HG03103 (cell line): ENCODE results near the gene TSKU.
"Not testable (repeated sequence)": the region's sequence is repeated elsewhere in the genome, so short reads cannot be mapped to it uniquely, and the experiment has no call there.

Experiments
- ATAC-seq: cut with Tn5 transposase; IDR thresholded peaks from one replicate; pipeline ENCODE4 v1.9.1; 2021; ENCODE audit warnings: low read depth; ENCODE audit not compliant: unreplicated experiment

The TSKU gene

DNA sequence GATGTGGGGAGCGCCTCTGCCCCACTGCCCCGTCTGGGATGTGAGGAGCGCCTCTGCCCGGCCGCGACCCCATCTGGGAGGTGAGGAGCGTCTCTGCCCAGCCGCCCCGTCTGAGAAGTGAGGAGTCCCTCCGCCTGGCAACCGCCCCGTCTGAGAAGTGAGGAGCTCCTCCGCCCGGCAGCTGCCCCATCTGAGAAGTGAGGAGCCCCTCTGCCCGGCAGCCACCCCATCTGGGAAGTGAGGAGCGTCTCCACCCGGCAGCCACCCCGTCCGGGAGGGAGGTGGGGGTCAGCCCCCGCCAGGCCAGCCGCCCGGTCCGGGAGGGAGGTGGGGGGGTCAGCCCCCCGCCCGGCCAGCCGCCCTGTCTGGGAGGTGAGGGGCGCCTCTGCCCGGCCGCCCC, 38.2 kb downstream of the TSKU start:
- ATAC-seq, result not testable (repeated sequence)

DNA sequence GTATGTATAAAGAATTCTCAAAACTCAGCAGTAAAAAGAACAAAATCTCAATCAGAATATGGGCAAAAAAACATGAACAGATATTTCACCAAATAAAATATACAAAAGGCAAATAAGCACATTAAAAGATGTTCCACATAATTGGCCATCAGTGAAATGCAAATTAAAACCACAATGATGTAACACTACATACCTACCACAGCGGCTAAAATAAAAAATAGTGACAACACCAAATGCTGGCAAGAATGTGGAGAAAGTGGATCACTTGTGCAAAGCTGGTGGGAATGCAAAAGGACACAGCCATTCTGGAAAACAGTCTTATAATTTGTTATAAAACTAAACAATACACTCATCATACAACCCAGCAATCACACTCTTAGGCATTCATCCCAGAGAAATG, 39.2 kb downstream of the TSKU start:
- ATAC-seq, result no peak

DNA sequence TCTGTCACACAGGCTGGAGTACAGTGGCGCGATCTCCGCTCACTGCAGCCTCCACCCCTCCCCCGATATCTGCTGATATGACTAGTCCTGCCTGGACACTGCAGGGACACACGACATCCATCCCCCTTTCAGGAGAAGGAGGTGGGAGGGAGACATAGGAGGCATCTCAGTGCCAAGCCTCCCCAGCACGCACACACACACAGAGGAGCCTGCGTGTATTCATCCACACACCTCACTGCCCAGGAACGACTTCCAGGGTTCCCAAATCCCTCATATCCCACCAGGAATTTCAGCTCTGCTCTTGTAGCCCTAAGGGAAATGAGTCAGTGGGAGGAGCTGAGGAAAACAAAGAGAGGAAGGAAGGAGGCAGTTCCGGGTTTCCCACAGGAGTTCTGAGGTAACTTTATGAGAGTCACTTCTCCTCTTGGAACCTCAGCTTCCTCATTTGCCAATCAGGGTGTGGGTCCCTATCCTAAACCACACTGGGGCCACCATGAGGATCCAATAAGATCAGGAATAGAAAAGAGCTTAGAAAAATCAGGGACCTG, 40.4 kb downstream of the TSKU start:
- no peak for ATAC-seq

DNA sequence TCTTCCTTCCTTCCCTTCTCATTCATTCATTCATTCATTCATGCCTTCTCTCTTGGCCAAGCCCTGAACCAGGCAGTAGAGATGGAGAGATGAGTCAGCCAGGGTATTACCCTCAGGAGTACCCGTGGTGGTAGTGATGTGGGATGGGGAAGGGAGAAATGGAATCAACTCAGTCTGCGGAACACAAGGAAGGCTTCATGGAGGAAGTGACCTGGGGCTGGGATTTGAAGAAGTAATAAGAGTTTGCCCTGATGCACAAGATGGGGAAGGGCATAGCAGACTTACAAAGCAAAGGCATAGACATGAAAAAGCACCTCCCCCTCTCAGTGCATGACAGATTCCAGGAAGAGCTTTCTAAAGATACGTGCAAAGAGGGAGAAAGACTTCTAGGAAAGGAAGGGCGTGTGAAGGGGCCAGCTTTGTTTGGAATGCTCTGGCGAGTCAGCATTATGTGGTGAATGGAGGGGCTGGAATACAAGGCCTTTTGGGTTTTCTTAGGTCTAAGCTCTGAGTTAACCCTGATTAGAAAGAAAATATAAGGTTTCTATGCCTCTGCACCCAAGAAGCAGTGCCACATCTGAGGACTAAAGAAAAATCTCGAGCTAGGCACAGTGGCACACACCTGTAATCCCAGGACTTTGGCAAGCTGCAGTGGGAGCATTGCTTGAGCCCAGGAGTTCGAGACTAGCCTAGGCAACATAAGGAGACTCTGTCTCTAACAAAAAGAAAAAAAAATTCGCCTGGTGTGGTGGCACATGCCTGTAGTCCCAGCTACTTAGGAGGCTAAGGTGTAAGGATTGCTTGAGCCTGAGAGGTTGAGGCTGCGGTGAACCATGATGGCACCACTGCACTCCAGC, 41.2 kb downstream of the TSKU start:
- no peak for ATAC-seq

DNA sequence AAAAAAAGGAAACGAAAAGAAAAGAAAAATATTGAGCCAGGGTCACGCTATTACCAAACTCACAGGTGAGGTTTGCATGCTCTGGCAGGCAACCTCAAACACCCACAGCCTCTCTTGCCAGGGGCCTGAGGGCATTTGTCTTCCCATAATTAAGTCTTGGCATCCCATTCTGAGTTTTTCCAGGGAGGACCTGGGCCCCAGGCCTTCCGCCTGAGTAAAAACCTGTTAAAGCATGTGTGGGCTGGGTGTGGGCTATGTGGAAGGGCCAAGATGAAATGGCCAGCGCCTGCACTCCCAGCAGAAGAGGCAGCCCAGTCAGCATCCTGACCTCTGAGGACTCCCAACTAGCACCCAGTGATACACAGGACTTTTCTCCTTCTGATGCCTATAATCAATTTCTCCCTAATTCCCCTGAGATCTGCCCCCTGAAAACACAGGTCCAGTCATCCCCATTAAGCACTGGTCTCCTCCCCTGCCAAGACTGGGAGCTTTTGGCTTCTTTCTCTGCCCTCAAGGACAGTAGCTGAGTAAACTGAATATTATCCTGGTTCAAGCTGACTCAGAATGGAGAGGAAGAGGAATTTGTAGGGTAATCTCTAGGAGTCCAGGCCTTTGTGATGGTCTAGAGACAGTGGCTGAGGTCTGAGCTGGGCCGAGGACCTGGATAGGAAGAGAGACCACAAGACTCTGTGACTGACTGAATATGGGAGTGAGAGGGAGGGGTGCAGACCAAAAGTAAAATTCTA, 42.0 kb downstream of the TSKU start:
- no peak for ATAC-seq

DNA sequence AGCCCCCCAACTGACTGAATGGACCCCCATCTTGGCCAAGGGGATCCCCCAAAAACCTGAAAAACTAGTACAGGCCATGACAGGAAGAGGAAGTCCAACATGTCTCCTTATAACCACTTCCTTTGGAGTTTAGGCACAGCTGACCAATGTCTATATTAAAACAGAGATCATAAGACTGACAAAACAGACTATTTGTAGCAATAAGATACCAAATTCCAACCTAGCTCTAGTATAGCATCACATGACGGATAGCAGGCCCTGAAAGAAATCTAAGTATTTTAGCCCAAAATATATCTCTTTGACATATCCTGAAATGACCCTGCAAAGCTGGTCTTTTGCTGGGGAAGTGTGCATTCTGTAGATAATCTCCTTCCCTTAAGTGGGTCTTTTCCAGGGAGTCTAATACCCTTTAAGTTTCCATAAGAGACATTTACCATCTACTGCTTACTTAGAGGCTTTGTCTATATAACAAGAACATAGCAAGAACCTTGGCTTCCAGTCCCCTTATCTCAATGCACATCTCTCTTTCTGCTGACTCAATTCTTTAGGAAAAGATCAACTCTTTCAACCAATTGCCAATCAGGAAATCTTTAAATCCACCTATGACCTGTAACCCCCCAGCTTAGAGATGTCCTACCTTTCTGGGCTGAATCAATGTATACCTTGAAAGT, 42.7 kb downstream of the TSKU start:
- ATAC-seq, result no peak

DNA sequence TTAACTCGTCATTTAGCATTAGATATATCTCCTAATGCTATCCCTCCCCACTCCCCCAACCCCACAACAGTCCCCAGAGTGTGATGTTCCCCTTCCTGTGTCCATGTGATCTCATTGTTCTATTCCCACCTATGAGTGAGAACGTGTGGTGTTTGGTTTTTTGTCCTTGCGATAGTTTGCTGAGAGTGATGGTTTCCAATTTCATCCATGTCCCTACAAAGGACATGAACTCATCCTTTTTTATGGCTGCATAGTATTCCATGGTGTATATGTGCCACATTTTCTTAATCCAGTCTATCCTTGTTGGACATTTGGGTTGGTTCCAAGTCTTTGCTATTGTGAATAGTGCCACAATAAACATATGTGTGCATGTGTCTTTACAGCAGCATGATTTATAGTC, 43.4 kb downstream of the TSKU start:
- not testable (repeated sequence) for ATAC-seq

DNA sequence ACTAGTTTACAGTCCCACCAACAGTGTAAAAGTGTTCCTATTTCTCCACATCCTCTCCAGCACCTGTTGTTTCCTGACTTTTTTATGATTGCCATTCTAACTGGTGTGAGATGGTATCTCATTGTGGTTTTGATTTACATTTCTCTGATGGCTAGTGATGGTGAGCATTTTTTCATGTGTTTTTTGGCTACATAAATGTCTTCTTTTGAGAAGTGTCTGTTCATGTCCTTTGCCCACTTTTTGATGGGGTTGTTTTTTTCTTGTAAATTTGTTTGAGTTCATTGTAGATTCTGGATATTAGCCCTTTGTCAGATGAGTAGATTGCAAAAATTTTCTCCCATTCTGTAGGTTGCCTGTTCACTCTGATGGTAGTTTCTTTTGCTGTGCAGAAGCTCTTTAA, 43.8 kb downstream of the TSKU start:
- not testable (repeated sequence) for ATAC-seq

DNA sequence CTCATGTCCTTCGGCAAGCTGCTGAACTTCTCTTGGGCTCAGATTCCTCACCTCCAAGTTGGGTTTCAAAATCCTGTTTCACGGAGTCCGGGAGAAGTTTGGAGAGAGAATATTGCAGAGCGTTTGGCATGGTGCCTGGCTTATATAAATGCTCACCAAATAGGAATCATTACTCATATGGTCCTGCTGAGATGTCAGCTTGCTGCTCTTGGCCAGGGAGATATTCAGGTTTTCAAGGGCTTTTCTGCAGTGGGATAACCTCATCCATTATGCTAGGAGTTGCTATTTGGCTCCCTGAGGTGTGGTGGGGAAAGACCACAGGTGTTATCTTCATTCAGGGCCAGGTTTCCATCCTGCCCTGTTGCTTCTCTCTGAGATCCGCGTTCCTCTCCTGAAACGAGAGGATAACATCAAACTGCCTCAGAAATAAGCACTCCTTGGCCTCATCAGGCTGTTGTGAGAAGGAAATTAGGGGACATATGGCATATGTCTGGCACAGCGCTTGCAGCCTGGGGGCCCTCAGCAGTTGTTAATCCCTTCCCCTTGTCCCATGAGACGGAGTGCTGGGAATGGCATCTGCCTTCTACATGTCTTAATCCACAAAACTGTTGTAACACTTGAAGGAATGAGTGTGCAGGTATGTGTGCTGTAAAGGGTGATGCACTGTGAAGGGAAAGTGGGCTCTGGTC, 47.6 kb downstream of the TSKU start:
- no peak for ATAC-seq

DNA sequence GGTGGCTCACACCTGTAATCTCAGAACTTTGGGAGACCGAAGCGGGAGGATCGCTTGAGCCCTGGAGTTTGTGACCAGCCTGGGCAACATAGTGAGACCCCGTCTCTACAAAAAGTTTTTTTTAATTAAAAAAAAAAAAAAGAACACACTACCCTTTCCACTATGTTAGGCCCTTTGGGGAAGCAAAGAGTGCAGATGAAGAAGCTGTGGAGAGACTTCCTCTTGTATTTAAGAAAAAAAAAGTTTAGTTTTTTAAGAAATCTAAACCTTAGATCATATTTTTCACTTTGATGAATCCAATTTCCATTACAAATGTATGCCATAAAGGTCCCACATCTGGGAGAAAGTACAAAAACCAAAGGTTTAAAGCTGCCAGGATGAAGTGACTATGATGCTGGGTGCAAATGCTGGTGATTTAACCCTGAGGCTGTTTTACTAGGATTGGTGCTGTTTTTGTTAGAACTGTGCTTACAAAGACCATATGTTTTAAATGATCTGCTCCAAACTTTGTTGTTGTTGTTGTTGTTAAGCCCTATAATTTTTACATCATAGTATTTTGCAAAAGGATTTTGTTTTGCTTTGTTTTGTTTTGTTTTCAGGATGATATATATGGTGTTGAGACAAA, 48.6 kb downstream of the TSKU start:
- ATAC-seq, result no peak

DNA sequence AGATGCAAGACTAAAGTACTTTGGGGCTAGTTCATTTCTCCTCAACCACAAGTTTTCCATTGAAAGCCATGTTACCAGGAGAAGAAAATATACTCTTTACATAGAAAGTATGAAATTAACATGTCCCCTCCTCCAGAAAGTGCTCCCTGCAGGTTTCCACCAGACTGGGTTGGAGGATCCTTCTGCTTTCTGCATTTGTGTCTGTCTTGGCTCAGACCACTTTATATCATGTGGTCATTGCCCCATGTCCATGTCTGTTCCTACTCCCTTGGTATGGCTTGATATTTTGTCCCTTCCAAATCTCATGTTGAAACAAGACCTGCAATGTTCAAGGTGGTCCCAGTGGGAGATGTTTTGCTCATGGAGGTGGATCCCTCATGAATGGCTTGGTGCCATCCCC, 49.2 kb downstream of the TSKU start:
- ATAC-seq, result no peak

DNA sequence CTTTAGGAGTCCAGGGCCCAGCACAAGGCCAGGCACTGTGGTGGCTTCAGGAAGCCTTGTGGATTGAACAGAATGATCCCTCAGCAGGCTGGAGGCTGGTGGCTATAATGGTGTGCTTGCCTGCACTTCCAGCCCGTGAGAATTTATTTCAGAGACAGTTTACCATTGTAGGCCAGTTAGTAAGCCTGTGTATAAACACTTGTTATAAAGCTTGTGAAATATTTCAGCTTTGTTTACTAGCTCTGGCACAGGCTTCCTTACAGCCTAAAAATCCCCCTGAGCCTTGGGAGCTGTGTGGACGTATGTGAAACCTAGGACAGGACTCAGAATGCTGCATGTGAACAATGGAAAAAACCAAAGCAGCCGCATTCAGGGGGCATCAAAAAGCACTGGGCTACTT, 51.0 kb downstream of the TSKU start:
- no peak for ATAC-seq

DNA sequence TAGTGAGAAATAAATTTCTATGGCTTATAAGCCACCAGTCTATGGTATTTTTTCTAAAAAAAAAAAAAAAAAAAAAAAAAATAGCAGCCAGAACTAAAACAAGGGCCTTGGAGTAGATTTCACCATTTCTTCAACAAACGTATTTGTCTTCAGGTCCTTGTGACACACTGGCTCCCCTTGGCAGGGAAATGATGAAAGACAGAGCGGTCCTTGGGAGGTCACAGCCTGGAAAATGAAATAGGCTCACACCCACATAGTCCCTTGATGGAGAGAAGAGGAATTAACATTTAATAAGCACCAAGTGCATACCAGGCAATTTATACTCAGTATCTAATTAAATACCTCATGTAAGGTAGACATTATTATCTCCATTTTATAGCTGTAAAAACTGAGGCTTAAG, 51.9 kb downstream of the TSKU start:
- ATAC-seq, result no peak

DNA sequence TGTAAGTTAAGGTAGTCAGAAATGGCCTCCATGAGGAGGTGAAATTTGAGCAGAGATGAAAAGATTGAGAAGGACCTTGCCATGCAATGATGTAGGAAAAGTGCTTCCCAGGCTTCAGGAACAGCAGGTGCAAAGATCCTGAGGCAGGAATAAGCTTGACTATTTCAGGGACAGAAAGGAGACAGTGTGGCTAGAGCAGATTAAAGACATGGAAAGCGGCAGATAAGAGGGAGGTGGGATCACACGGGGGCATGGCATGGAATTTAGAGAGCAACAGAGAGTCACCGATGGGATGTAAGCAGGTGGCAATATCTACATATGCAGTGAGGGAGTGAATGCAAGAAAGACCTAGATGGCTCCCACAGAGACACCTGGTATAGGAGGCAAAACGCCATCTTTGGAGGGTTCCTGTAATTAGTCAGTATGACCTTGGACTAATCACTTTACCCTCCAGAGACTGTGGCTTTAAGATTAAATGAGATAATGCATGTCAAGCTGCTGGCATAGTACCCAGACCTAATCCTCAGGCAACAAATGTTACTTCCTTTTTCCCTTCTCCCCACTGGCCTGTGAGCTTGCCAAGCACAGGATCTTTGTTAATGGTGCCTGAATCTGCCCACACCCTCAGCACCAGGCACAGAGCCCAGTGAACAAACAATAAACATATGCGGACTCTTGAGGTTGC, 52.9 kb downstream of the TSKU start:
- ATAC-seq, result no peak

DNA sequence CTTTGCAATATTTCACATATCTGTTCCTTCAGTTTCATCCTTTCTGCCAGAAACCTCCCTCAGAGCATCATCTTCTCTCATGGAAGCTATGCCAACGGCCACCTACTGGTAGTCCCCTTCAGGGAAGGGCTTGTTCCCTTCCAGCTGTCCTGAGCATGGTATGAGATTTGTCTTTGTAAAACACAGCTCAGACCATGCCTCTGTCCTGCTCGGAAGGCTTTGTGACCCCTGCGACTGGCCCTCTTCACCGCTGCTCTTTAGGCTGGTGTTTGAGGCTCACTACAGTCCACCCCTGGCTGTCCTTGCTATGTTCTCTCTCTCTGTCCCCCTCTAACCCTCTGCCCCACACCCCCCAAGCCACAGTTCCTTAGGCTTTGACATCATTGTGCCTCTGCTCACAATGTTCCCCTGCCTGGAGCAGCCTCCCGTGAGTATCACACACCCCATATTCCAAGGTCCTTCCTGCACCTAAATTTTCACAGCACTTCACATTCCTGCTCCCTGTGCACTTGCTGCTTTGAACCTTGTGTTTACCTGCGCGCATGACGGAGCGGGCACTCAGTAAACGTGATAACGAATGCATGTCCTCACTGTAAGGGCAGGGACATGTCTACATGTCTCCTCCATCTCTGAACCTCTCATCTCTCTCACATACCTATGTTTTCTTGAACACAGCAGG, 53.6 kb downstream of the TSKU start:
- no peak for ATAC-seq

DNA sequence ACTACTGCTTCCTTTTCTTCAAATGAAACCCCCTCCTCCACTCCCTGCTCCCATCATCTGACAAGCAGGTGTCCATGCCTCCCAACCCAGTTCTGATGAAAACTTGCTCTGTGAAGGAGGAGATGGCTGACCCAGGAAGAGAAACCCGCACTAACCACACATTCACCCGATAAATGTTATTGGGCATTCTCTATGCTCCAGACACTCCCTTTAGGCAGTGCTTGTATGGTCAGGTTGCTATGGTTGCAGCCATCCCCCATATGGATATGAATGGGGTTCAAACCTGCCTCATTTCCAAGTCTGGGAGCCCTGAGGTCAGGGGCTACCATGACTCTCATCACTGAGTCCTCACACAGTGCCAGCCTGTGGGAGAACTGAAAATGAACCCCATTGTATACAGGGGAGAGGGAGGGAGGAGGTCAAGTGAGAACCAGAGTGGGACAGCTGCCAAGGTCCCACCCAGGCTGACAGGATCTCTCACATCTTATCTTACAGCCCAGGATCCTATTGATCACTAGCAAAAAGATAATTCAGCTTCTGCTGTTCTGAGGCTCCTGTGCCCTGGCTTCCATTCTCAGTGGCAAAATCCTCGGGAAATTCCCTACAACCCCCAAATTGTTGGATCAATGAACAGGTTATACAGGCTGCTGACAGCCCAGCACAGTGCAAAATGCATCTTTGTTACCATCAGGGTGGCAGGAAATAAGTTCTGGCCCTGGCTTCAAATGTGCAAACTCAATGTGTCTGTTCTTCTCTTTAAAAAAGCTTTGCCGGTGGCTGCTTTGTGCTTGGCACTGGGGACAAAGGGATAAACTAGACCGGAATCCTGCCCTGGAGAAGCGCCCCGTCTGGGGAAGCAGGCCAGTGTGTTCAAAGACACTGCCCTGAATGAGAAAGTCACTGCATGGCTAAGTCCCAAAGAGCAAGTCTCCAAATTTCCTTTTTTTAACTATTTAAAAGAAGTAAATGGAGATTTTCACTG, 54.8 kb downstream of the TSKU start:
- no peak for ATAC-seq

DNA sequence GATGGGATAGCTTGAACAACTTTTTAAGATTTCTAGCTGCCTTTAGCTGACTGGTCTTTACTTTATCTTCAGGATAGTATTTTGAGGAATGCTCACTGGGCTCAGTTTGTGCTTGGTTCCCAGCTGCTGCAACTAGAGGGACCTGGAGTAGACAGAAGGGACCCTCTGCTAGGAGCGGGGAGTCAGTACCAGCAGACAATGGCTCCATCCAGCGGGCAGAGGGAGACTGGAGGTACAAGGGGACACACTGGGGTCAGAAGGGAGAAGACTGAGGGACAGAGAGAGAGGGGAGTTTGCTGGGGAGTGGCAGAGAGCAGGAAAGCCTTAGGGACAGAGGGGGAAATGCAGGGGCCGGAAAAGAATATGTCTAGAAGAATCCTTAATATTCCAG, 55.5 kb downstream of the TSKU start:
- ATAC-seq, result no peak

DNA sequence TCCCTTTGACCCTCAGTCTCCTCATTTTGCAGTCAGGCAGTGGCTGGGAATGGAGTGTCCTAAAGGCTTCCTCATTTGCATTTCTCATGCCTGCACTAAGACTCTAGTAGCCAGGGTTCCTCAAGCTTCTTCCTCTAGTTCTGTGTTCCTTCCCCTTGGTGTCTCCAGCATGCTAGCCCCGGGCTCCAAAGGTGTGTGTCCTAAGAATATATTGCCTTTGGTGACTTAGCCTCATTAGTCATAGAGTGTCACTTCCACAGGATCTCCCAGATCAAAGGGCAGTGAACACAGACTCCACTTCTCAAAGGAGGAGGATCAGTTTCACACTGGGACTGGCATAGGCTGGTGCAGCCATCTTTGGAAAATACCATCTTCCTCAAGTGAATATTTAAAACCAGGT, 56.2 kb downstream of the TSKU start:
- ATAC-seq, result no peak
